ENCODE results near the gene KRTAP1-3.
"Not testable (repeated sequence)": the region's sequence is repeated elsewhere in the genome, so short reads cannot be mapped to it uniquely, and the experiment has no call there.

KRTAP1-3 gene

DNA sequence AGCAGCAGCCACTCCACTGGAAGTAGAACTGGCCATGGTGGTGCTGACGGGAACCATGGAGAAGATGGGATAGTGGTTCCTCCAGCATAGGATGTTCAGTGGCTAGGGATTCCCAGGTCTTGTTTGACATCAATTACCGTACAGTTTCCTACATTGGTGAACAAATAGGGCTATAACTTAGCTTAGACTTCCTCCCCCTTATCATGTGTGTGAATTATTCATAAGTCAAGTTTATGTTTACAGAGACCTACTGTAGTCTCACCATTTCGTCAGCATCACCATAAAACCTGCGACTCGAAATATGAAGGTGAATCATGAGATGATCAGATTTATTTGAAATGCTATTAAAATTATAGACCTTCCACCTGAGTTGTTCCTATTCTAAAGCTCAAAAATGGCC, 24.1 kb upstream of the KRTAP1-3 start:
- H3K4me3 ChIP-seq (ENCODE audit: low read length), result no peak overlapping the region
- DNase-seq (ENCODE audit: low read depth), result no peak
- TF ChIP-seq, protein P1, sequence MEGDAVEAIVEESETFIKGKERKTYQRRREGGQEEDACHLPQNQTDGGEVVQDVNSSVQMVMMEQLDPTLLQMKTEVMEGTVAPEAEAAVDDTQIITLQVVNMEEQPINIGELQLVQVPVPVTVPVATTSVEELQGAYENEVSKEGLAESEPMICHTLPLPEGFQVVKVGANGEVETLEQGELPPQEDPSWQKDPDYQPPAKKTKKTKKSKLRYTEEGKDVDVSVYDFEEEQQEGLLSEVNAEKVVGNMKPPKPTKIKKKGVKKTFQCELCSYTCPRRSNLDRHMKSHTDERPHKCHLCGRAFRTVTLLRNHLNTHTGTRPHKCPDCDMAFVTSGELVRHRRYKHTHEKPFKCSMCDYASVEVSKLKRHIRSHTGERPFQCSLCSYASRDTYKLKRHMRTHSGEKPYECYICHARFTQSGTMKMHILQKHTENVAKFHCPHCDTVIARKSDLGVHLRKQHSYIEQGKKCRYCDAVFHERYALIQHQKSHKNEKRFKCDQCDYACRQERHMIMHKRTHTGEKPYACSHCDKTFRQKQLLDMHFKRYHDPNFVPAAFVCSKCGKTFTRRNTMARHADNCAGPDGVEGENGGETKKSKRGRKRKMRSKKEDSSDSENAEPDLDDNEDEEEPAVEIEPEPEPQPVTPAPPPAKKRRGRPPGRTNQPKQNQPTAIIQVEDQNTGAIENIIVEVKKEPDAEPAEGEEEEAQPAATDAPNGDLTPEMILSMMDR (conservative IDR thresholded peaks at IDR 0.05; ENCODE audit: low read depth, low read length), result no peak

DNA sequence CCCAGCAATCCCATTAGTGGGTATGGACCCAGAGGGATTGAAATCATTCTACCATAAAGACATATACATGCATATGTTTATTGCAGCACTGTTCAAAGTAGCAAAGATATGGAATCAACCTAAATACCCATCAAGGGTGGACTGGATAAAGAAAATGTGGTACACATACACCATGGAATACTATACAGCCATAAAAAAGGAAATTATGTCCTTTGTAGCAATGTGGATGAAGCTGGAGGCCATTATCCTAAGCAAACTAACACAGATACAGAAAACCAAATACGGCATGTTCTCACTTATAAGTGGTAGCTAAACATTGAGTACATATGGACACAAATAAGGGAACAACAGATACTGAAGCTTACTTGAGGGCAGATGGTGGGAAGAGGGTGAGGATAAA, 22.9 kb upstream of the KRTAP1-3 start:
- no peak overlapping the region for H3K4me3 ChIP-seq (ENCODE audit: low read length)
- no peak for DNase-seq (ENCODE audit: low read depth)
- TF ChIP-seq, protein P1 (conservative IDR thresholded peaks at IDR 0.05; ENCODE audit: low read depth, low read length), result no peak

DNA sequence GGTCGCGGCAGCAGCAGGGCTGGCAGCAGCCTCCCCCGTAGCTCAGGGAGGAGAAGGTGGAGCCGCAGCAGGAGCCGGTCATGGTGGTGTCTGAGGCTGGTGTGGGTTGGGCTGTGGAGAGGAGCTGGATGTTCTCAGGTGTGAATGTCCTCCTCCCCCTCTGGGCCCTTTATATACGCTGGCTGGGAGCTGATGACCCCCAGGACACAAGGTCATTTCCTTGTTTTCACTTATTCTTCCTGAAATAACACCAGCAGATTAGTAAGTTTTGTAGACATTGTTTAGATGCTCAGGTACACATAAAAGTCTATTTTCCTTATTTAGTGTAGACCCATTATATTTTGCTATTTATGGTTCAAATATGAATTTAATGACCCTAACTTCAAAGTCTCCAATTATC, 20.5 kb upstream of the KRTAP1-3 start, which contains the start of gene KRTAP2-2:
Gene KRTAP2-2, minus strand, starts transcription at position 101 of the 400 bp plus-strand sequence. Its CDS starts 19 bp downstream, at position 82.
- not testable (repeated sequence) for H3K4me3 ChIP-seq (ENCODE audit: low read length); DNase-seq (ENCODE audit: low read depth)

DNA sequence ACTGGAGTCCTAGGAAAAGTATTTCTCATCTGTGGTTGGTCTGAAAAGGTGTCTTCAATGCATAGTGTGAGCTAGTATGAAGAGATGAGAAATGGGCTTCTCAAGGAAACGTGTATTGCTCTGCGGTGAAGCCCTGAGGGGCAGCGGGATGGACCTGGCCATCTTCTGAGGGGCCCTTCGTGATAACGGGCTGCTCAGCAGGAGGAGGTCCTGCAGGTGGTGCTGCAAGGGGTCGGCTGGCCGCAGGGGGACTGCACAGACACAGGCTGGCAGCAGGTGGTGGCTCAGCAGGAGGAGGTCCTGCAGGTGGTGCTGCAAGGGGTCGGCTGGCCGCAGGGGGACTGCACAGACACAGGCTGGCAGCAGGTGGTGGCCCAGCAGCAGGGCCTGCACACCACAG, 19.9 kb upstream of the KRTAP1-3 start:
- DNase-seq (ENCODE audit: low read depth); H3K4me3 ChIP-seq (ENCODE audit: low read length): not testable (repeated sequence)

DNA sequence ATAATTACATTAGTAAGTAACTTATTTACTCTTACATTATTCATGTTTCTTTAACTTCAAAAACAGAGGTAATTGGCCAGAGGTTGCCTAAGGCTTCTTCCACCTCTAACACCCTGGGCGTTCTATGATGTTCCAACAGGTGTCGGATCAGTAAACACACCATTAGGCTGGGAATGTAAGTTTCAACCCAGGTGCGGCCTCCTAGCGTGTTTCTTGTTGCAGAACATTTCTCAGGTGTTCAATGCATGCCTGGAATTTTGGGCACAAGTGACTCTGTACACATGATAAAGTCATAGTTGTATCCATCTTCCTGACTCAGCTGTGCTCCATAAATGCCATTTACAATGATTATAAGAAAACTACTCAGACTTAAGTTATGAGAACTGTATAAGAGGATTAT, 19.4 kb upstream of the KRTAP1-3 start:
- TF ChIP-seq, protein P1 (conservative IDR thresholded peaks at IDR 0.05; ENCODE audit: low read depth, low read length), result no peak
- no peak overlapping the region for H3K4me3 ChIP-seq (ENCODE audit: low read length)
- DNase-seq (ENCODE audit: low read depth), result no peak

DNA sequence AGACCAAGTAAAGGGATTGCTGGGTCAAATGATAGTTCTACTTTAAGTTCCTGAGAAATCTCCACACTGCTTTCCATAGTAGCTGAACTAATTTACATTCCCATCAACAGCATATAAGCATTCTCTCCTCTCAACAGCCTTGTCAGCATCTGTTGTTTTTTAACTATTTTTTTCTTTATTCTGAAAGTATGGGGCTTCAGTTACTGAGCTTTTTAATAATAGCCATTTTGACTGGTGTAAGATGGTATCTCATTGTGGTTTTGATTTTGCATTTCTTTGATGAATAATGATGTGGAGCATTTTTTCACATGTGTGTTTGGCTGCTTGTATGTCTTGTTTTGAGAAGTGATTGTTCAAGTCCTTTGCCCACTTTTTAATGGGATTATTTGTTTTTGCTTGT, 17.9 kb upstream of the KRTAP1-3 start:
- TF ChIP-seq, protein P1 (conservative IDR thresholded peaks at IDR 0.05; ENCODE audit: low read depth, low read length), result no peak
- no peak overlapping the region for H3K4me3 ChIP-seq (ENCODE audit: low read length)
- no peak for DNase-seq (ENCODE audit: low read depth)

DNA sequence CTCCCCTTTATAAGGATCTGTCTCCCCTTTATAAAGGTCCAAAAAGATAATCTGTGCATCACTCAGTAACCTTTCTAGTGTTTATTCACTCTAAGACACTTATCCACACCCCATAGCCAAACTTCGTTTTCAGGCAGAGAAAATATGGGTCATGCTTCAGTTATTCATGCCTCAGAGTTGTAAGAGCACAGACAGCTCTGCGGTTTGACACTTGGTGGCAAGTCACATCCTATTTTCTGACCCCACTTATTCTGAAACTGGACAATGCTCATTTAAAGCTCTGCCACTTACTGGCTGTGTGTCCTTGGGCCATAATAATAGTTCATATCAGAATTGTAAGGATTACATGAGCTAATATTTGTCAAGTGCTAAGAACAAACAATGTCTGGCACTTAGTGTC, 14.4 kb upstream of the KRTAP1-3 start:
- H3K4me3 ChIP-seq (ENCODE audit: low read length), result no peak overlapping the region
- TF ChIP-seq, protein P1 (conservative IDR thresholded peaks at IDR 0.05; ENCODE audit: low read depth, low read length), result no peak
- no peak for DNase-seq (ENCODE audit: low read depth)

DNA sequence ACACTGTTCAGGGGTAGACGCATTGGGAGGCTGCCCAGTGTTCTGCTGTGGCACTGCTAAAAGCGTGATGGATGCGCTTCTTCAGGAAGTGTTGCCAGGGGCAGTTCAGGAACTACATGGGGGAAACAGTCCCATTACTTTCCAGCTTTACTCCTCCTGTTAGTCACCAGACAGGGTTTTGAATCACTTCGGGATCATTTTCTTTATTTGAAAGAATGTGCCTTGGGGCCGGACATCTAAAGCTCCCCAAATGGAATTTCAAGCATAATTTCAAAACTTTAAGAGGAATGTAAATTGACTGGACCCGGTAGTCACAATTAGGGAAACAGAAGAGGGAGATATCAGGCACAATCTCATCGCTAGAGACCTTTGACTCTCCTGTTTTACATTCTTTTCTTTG, 13.8 kb upstream of the KRTAP1-3 start:
- H3K4me3 ChIP-seq (ENCODE audit: low read length), result no peak overlapping the region
- no peak for DNase-seq (ENCODE audit: low read depth)
- TF ChIP-seq, protein P1 (conservative IDR thresholded peaks at IDR 0.05; ENCODE audit: low read depth, low read length), result no peak

DNA sequence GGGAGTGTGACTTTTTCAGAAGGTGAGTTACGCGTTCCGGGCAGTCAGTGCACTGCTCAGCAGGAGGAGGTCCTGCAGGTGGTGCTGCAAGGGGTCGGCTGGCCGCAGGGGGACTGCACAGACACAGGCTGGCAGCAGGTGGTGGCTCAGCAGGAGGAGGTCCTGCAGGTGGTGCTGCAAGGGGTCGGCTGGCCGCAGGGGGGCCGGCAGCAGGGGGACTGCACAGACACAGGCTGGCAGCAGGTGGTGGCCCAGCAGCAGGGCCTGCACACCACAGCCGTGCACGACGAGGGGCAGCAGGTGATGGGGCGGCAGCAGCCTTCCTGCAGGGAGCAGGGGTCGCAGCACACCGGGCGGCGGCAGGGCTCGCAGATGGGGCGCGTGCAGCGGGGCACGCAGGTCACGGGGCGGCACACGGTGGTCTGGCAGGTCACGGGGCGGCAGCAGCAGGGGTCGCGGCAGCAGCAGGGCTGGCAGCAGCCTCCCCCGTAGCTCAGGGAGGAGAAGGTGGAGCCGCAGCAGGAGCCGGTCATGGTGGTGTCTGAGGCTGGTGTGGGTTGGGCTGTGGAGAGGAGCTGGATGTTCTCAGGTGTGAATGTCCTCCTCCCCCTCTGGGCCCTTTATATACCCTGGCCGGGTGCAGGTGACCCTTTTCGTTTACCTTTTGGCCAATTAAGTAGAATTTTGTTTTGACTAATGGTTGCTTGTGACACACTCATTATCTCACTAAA, 12.2 kb upstream of the KRTAP1-3 start, which contains the start of gene KRTAP2-1:
Gene KRTAP2-1, minus strand, starts transcription at position 582 of the 731 bp plus-strand sequence. Its CDS starts 49 bp downstream, at position 533.
- not testable (repeated sequence) for DNase-seq (ENCODE audit: low read depth); H3K4me3 ChIP-seq (ENCODE audit: low read length)

Measured in retinal pigment epithelial cell (primary cell).